Measurements from ENCODE around the gene AGK.

The AGK gene

GRCh38 chr7:141612861-141613260, 61.7 kb downstream of the AGK start:
- TF ChIP-seq CTCF (IDR thresholded peaks at IDR 0.05; ENCODE audit: low read depth, low read length, missing control alignments) = no peak
- H3K4me3 ChIP-seq (replicated peaks; ENCODE audit: low read depth, low read length) = no peak overlapping the region
- DNase-seq (ENCODE audit: extremely low read depth, low read depth) = no peak

GRCh38 chr7:141617280-141617679, 66.1 kb downstream of the AGK start:
- TF ChIP-seq CTCF (IDR thresholded peaks at IDR 0.05; ENCODE audit: low read depth, low read length, missing control alignments) = no peak
- no peak for DNase-seq (ENCODE audit: extremely low read depth, low read depth)

GRCh38 chr7:141619745-141620144, 68.5 kb downstream of the AGK start:
- no peak overlapping the region for H3K4me3 ChIP-seq (replicated peaks; ENCODE audit: low read depth, low read length)
- TF ChIP-seq CTCF (IDR thresholded peaks at IDR 0.05; ENCODE audit: low read depth, low read length, missing control alignments) = no peak
- no peak for DNase-seq (ENCODE audit: extremely low read depth, low read depth)

More at GRCh38 chr7:141617280-141617679, 66.1 kb downstream of the AGK start:
- H3K4me3 ChIP-seq (replicated peaks; ENCODE audit: low read depth, low read length) = no peak overlapping the region

- no peak overlapping the region for H3K4me3 ChIP-seq (replicated peaks; ENCODE audit: low read depth, low read length)
- no peak for DNase-seq (ENCODE audit: extremely low read depth, low read depth)
- no peak for TF ChIP-seq CTCF (IDR thresholded peaks at IDR 0.05; ENCODE audit: low read depth, low read length, missing control alignments)
Measured at GRCh38 chr7:141624763-141625162, 73.6 kb downstream of the AGK start.

GRCh38 chr7:141630621-141631020, 79.4 kb downstream of the AGK start:
- TF ChIP-seq CTCF (IDR thresholded peaks at IDR 0.05; ENCODE audit: low read depth, low read length, missing control alignments) = no peak
- H3K4me3 ChIP-seq (replicated peaks; ENCODE audit: low read depth, low read length) = no peak overlapping the region
- no peak for DNase-seq (ENCODE audit: extremely low read depth, low read depth)

- DNase-seq (ENCODE audit: extremely low read depth, low read depth) = no peak
- TF ChIP-seq CTCF (IDR thresholded peaks at IDR 0.05; ENCODE audit: low read depth, low read length, missing control alignments) = no peak
- H3K4me3 ChIP-seq (replicated peaks; ENCODE audit: low read depth, low read length) = no peak overlapping the region
Measured at GRCh38 chr7:141631525-141631924, 80.3 kb downstream of the AGK start.

- no peak for DNase-seq (ENCODE audit: extremely low read depth, low read depth)
- TF ChIP-seq CTCF (IDR thresholded peaks at IDR 0.05; ENCODE audit: low read depth, low read length, missing control alignments) = no peak
- H3K4me3 ChIP-seq (replicated peaks; ENCODE audit: low read depth, low read length) = no peak overlapping the region
Measured at GRCh38 chr7:141634065-141634464, 82.9 kb downstream of the AGK start.

All from HFF-Myc (cell line).